Calu3 (cell line): ENCODE measurements around the gene TANGO6. TPM values are rescaled to one million over a fixed set of nuclear protein-coding genes. Genes with fewer than 3 reads are reported as not detected.

Experiments
- BruUV-seq: library from RNA; stranded (reverse); fragments of 400-500 nt; replicated peaks from 2 replicates; lab custom pipeline; 2021; lab: Mats Ljungman, UMichigan
- CTCF ChIA-PET: fragments of 300-600 bp; sonication (Branson Sonifier 250); formaldehyde crosslinking; loops from one replicate; lab custom pipeline; 2022; ENCODE audit warnings: antibody characterized with exemption; lab: Charles Lee
- DNase-seq: peaks from one replicate; pipeline ENCODE4 v3.0.0; 2022
- H3K27ac Mint-ChIP-seq: one replicate; pipeline ENCODE4 v1.8.0; 2022; ENCODE audit warnings: mixed read lengths; ENCODE audit not compliant: unreplicated experiment
- H3K27me3 Mint-ChIP-seq: one replicate; pipeline ENCODE4 v1.8.0; 2022; ENCODE audit warnings: mixed read lengths; ENCODE audit not compliant: unreplicated experiment
- H3K36me3 Mint-ChIP-seq: one replicate; pipeline ENCODE4 v1.8.0; 2022; ENCODE audit warnings: mild to moderate bottlenecking, moderate library complexity, mixed read lengths; ENCODE audit not compliant: insufficient read depth, unreplicated experiment
- H3K4me1 Mint-ChIP-seq: one replicate; pipeline ENCODE4 v1.8.0; 2022; ENCODE audit warnings: mild to moderate bottlenecking, low read depth, mixed read lengths; ENCODE audit not compliant: unreplicated experiment
- H3K4me3 Mint-ChIP-seq: one replicate; pipeline ENCODE4 v1.8.0; 2022; ENCODE audit warnings: mild to moderate bottlenecking, low read depth, moderate library complexity, mixed read lengths; ENCODE audit not compliant: unreplicated experiment
- H3K9me3 Mint-ChIP-seq: one replicate; pipeline ENCODE4 v1.8.0; 2022; ENCODE audit warnings: low read depth, mixed read lengths; ENCODE audit not compliant: unreplicated experiment
- CTCF ChIP-seq: fragments of 200-600 bp; IDR thresholded peaks from one replicate; pipeline ENCODE4 v1.8.0; 2022; ENCODE audit warnings: antibody characterized with exemption; ENCODE audit not compliant: unreplicated experiment
- intact Hi-C: fragments of 100-400 bp; cut with micrococcal nuclease; formaldehyde crosslinking; loops from one replicate; pipeline ENCODE4 v1.10.0; 2022; ENCODE audit not compliant: unreplicated experiment
- total RNA-seq: library from RNA; stranded (reverse); gene quantifications from 2 replicates; pipeline ENCODE4 v1.2.3, GENCODE V29; 2022

TANGO6 gene
- total RNA-seq, 1 experiment from 2014 or later = 18.0 TPM

- CTCF ChIA-PET = no interaction called here
- TF ChIP-seq CTCF = no peak
- intact Hi-C loops = no loop called here
- no TSS peak for BruUV-seq
- no peak overlapping the region for H3K27ac Mint-ChIP-seq
- no peak for DNase-seq
- no peaks in the 10 kb centered on the region for H3K9me3 Mint-ChIP-seq
- no peak overlapping the region for H3K4me3 Mint-ChIP-seq
- H3K4me1 Mint-ChIP-seq = peaks cover 9% of the 10 kb centered on the region
- H3K36me3 Mint-ChIP-seq = peaks cover 5% of the 10 kb centered on the region
- no peaks in the 10 kb centered on the region for H3K27me3 Mint-ChIP-seq
Observed at GRCh38 chr16:69079697-69080096, 236.4 kb downstream of the TANGO6 start.

- peaks cover 19% of the 10 kb centered on the region for H3K4me1 Mint-ChIP-seq
- CTCF ChIA-PET = no interaction called here
- intact Hi-C loops = no loop called here
- no peak for DNase-seq
- TF ChIP-seq CTCF = no peak
- H3K9me3 Mint-ChIP-seq = no peaks in the 10 kb centered on the region
- no peak overlapping the region for H3K4me3 Mint-ChIP-seq
- no peak overlapping the region for H3K27ac Mint-ChIP-seq
- BruUV-seq = no TSS peak
- no peaks in the 10 kb centered on the region for H3K27me3 Mint-ChIP-seq
- no peaks in the 10 kb centered on the region for H3K36me3 Mint-ChIP-seq
Observed at GRCh38 chr16:69083306-69083941, 240.1 kb downstream of the TANGO6 start.

GRCh38 chr16:69084289-69084688 lies 241.0 kb downstream of the TANGO6 start:
- Mint-ChIP-seq H3K36me3 (no peaks in the 10 kb centered on the region), H3K4me1 (peaks cover 23% of the 10 kb centered on the region), H3K27me3 (no peaks in the 10 kb centered on the region), H3K27ac (no peak overlapping the region), H3K9me3 (no peaks in the 10 kb centered on the region), H3K4me3 (no peak overlapping the region)
- no peak for DNase-seq
- intact Hi-C loops = no loop called here
- BruUV-seq = no TSS peak
- no peak for TF ChIP-seq CTCF
- CTCF ChIA-PET = interaction anchor here (0.6 to 1.2 kb wide), 2 partner anchors 12 to 68 kb away, joined by 3 read pairs; no protein-coding TSS in a partner anchor

DNA sequence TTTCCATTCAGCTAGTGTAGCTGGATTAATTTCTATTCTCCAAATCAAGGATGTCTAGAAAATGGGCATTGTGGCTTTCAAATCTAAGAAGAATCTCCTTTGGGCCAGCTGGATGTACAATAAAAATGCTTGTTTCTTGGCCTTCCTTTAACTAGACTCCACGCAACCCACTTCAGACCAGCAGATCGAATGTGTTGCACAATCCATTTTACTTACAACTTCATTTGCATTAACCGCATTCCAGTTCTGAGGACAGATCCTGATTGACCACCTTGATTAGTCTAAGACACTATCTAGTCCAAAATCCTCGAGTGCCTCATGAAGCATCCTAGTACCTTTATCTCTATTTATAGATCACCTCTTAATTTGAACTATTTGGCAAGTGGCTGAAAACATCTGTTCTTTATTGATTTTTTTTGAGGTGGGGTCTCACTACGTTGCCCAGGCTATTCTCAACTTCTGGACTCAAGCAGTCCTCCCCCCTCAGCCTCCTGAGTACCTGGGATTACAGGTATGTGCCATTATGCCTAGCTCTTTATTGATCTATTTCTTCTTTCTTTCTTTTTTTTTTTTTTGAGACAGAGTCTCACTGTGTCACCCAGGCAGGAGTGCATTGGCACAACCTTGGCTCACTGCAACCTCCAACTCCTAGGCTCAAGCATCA lies 241.8 kb downstream of the TANGO6 start:
- H3K9me3 Mint-ChIP-seq = no peaks in the 10 kb centered on the region
- CTCF ChIA-PET = interaction anchor here (0.6 to 1.2 kb wide), 2 partner anchors 13 to 69 kb away, joined by 3 read pairs; no protein-coding TSS in a partner anchor
- no peak for DNase-seq
- H3K4me1 Mint-ChIP-seq = peaks cover 28% of the 10 kb centered on the region
- H3K36me3 Mint-ChIP-seq = no peaks in the 10 kb centered on the region
- H3K27ac Mint-ChIP-seq = no peak overlapping the region
- TF ChIP-seq CTCF = no peak
- no TSS peak for BruUV-seq
- intact Hi-C loops = no loop called here
- no peaks in the 10 kb centered on the region for H3K27me3 Mint-ChIP-seq
- H3K4me3 Mint-ChIP-seq = no peak overlapping the region
